Measurements from ENCODE around the gene GRK4. TPM values are rescaled to one million over a fixed set of nuclear protein-coding genes. Genes with fewer than 3 reads are reported as not detected.

Gene GRK4
- total RNA-seq, 4 donors from 2014 or later = 1.0 to 9.4 (median 6.0) TPM; not detected in 1

DNA sequence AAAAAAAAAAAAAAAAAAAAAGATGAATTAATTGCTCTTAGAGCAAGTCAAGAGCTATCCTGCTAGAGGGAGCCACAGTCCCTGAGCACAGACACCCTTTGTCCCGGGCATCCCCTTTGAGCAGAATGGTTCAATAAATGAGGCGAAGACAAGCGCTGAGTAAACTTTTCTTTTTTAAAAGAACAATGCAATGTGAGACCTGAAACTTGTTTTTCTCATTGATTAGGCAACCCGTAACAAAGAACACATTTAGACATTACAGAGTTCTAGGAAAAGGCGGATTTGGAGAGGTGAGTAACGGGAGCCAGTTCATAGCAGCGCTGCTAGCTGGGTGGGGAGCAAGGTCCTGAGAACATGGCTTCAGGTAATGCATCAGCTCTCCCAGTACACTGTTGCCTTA lies 46.1 kb downstream of the GRK4 start:
- TF ChIP-seq, protein P1, sequence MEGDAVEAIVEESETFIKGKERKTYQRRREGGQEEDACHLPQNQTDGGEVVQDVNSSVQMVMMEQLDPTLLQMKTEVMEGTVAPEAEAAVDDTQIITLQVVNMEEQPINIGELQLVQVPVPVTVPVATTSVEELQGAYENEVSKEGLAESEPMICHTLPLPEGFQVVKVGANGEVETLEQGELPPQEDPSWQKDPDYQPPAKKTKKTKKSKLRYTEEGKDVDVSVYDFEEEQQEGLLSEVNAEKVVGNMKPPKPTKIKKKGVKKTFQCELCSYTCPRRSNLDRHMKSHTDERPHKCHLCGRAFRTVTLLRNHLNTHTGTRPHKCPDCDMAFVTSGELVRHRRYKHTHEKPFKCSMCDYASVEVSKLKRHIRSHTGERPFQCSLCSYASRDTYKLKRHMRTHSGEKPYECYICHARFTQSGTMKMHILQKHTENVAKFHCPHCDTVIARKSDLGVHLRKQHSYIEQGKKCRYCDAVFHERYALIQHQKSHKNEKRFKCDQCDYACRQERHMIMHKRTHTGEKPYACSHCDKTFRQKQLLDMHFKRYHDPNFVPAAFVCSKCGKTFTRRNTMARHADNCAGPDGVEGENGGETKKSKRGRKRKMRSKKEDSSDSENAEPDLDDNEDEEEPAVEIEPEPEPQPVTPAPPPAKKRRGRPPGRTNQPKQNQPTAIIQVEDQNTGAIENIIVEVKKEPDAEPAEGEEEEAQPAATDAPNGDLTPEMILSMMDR (IDR thresholded peaks at IDR 0.05) = no peak
- no peak for TF ChIP-seq POLR2A (IDR thresholded peaks at IDR 0.05)
- DNase-seq = no peak
- no peaks in the 10 kb centered on the region for H3K27me3 ChIP-seq
- H3K36me3 ChIP-seq = no peaks in the 10 kb centered on the region
- intact Hi-C loops (cut with DNase I; ENCODE audit: low total_unique reads) = no loop called here
- H3K9me3 ChIP-seq = no peaks in the 10 kb centered on the region
- no peak overlapping the region for H3K27ac ChIP-seq
- H3K4me1 ChIP-seq = no peaks in the 10 kb centered on the region
- no peak overlapping the region for H3K4me3 ChIP-seq

DNA sequence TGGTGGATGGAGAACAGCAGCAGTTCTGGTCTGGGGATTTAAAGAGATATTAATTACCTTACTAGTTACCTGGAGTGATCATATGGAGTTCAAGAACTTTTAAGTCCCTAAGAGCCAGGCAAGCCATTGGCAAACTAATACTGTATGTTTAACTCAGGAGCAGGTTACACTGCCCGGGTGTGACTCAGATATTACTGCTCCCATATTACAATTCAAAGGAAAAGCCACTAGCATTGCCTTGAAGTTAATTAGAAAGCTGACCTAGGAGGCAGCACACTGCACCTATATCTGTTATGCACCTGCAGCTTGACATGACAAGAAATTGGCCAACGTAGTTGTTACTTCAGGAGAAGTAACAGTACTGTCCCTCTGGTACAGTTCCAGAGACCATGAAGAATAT lies 47.2 kb downstream of the GRK4 start:
- DNase-seq = no peak
- peak overlapping the region; percentile 33 to 43 for H3K27ac ChIP-seq

DNA sequence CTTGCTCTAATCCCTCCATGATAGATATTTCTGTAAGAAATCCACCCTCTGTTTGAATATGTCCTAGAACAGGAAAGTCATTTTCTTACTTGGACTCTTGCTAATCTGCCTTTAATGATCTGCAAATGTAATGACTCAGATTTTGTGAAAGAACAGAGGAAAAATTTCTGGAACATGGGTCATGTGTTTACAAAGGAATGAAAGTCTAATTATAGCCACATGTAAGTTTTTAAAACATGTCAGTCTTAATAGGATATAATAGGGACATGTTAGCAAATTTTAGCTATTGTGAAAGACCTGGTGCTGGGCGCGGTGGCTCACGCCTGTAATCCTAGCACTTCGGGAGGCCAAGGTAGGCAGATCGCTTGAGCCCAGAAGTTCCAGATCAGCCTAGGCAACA lies 47.6 kb downstream of the GRK4 start:
- H3K36me3 ChIP-seq = no peaks in the 10 kb centered on the region
- intact Hi-C loops (cut with DNase I; ENCODE audit: low total_unique reads) = no loop called here
- no peak overlapping the region for H3K4me3 ChIP-seq
- no peak for TF ChIP-seq POLR2A (IDR thresholded peaks at IDR 0.05)
- TF ChIP-seq, protein P1 (IDR thresholded peaks at IDR 0.05) = no peak
- H3K4me1 ChIP-seq = no peaks in the 10 kb centered on the region
- H3K9me3 ChIP-seq = no peaks in the 10 kb centered on the region
- DNase-seq = peak; percentile 28 to 34
- no peaks in the 10 kb centered on the region for H3K27me3 ChIP-seq
- H3K27ac ChIP-seq = peak overlapping the region in 1 of 2 donors; percentile 43

More for the DNA sequence above, 47.2 kb downstream of the GRK4 start:
- H3K4me1 ChIP-seq = no peaks in the 10 kb centered on the region
- TF ChIP-seq POLR2A (IDR thresholded peaks at IDR 0.05) = no peak
- TF ChIP-seq, protein P1 (IDR thresholded peaks at IDR 0.05) = no peak
- no peaks in the 10 kb centered on the region for H3K9me3 ChIP-seq
- intact Hi-C loops (cut with DNase I; ENCODE audit: low total_unique reads) = no loop called here
- no peak overlapping the region for H3K4me3 ChIP-seq
- no peaks in the 10 kb centered on the region for H3K36me3 ChIP-seq
- no peaks in the 10 kb centered on the region for H3K27me3 ChIP-seq

DNA sequence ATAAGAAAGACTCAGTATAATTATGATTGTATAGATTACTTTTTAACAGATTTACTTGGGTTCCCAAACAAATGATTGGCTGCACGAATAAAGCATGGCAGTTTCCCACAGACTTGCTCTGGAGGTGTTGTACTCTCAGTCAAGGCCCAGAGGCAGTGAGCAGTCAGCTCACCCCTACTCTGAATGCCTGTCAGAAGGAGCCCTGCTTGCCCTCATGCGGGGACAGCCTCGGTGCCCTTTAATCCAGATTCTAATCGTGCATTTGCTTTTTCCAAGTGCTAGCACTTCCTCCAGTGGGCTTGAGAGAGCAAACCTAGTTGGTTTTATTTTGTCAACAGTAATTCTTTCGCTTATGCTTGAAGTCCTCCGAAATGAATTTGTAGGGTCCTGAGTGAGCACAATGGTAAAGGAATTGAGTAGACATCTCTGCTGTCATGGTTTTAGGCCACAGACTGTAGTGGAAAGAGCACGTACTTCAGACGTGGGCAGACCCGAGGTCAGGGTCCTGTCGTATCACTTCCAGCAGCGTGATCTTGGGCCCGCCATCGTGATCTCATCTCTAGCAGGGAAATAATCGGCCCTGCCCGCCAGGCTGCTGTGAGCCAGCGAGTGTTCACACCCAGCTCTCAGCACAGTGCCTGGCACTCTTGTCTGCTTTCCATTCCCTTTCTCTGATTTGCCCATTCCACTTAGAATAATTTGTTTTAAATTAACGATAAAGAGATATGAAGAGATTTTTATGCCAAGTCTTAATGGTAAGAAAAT lies 48.3 kb downstream of the GRK4 start:
- Histone ChIP-seq H3K27ac (no peak overlapping the region), H3K36me3 (no peaks in the 10 kb centered on the region), H3K9me3 (no peaks in the 10 kb centered on the region), H3K4me3 (no peak overlapping the region), H3K27me3 (no peaks in the 10 kb centered on the region), H3K4me1 (no peaks in the 10 kb centered on the region)
- intact Hi-C loops (cut with DNase I; ENCODE audit: low total_unique reads) = no loop called here
- no peak for TF ChIP-seq POLR2A (IDR thresholded peaks at IDR 0.05)
- TF ChIP-seq, protein P1 (IDR thresholded peaks at IDR 0.05) = no peak
- no peak for DNase-seq

GRCh38 chr4:3013323-3013722 lies 50.0 kb downstream of the GRK4 start:
- no peaks in the 10 kb centered on the region for H3K4me1 ChIP-seq
- DNase-seq = no peak
- no peak for TF ChIP-seq POLR2A (IDR thresholded peaks at IDR 0.05)
- TF ChIP-seq, protein P1 (IDR thresholded peaks at IDR 0.05) = no peak
- H3K4me3 ChIP-seq = no peak overlapping the region
- H3K27ac ChIP-seq = no peak overlapping the region
- H3K9me3 ChIP-seq = no peaks in the 10 kb centered on the region
- intact Hi-C loops (cut with DNase I; ENCODE audit: low total_unique reads) = no loop called here
- H3K27me3 ChIP-seq = no peaks in the 10 kb centered on the region
- no peaks in the 10 kb centered on the region for H3K36me3 ChIP-seq
